ENCODE results near the gene SMIM10L1.

- TF ChIP-seq CTCF (IDR thresholded peaks at IDR 0.05) (no peak), POLR2A (IDR thresholded peaks at IDR 0.05; ENCODE audit: low read depth) (no peak)
Observed at GRCh38 chr12:11178250-11178649, 7.3 kb downstream of the SMIM10L1 start.

Measured in esophagus muscularis mucosa (tissue), 3 donors.